Effector memory CD4-positive, alpha-beta T cell (primary cell): ENCODE results near the gene URB1.
"Not testable (repeated sequence)": the region's sequence is repeated elsewhere in the genome, so short reads cannot be mapped to it uniquely, and the experiment has no call there.

Experiments
- DNase-seq, 3 donors: peaks; one replicate each; pipeline ENCODE4 v3.0.0-alpha.2; 2020
- H3K27ac ChIP-seq: 2 replicates; pipeline ENCODE4 v1.7.0; 2013; ENCODE audit warnings: mild to moderate bottlenecking, low read length, moderate library complexity; ENCODE audit not compliant: insufficient read depth, poor library complexity, severe bottlenecking
- H3K27me3 ChIP-seq: replicated peaks from 2 replicates; pipeline ENCODE4 v1.7.0; 2013; ENCODE audit warnings: mild to moderate bottlenecking, low read length; ENCODE audit not compliant: insufficient read depth, control insufficient read depth, poor library complexity, severe bottlenecking
- H3K36me3 ChIP-seq: 2 replicates; pipeline ENCODE4 v1.7.0; 2013; ENCODE audit warnings: mild to moderate bottlenecking, low read length, moderate library complexity; ENCODE audit not compliant: control insufficient read depth, insufficient read depth
- H3K4me1 ChIP-seq: 2 replicates; pipeline ENCODE4 v1.7.0; 2013; ENCODE audit warnings: low read length, mild to moderate bottlenecking; ENCODE audit not compliant: control insufficient read depth, insufficient read depth, poor library complexity, severe bottlenecking
- H3K4me3 ChIP-seq: 2 replicates; pipeline ENCODE4 v1.7.0; 2013; ENCODE audit warnings: low read length, low read depth, mild to moderate bottlenecking; ENCODE audit not compliant: insufficient read depth, poor library complexity, severe bottlenecking
- H3K9me3 ChIP-seq: 2 replicates; pipeline ENCODE4 v1.7.0; 2013; ENCODE audit warnings: mild to moderate bottlenecking, low read length, moderate library complexity; ENCODE audit not compliant: control insufficient read depth

Gene URB1

DNA sequence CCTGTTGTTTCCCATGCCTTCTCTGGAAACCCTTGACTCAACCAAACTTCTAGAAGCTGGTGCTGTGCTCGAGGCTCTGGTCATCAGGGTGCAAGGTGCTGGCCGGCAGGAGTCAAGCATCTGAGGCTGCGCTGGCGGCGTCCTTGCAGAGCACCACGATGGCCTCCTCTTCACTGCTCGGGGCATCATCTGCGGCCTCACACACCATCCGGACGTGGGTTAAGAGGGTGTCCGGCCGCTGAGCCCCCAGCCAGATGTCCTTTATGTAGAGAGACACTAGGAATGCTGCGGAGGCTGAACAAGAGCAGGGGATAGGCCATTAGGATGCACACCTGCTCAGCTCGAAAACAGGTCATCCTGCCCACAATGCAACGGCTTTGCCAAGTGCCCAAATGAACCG, 78.0 kb downstream of the URB1 start:
- no peaks in the 10 kb centered on the region for H3K27me3 ChIP-seq
- DNase-seq = no peak
- H3K9me3 ChIP-seq = no peaks in the 10 kb centered on the region
- no peak overlapping the region for H3K27ac ChIP-seq
- no peaks in the 10 kb centered on the region for H3K4me1 ChIP-seq
- no peak overlapping the region for H3K4me3 ChIP-seq
- H3K36me3 ChIP-seq = peaks cover 52% of the 10 kb centered on the region

DNA sequence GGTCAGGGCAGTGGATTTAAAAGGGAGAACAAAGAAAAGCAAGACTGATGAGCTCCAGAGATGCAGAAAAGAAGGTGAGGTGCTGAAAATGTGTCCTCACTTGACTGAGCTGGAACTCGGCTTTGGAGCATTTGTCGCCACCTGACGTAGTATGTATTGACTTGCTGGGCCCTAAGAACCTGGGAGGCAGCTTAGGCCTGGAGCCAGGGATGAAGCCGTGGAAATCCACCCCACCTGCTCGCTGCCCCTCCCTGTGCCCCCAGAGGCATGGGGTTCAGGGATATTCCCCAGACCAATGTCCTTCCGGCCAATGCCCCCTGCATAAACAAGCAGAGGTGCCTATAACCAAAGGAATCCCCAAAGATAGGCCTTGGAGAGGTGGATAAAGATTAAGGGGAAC, 79.8 kb downstream of the URB1 start:
- no peaks in the 10 kb centered on the region for H3K4me1 ChIP-seq
- H3K27me3 ChIP-seq = no peaks in the 10 kb centered on the region
- no peak overlapping the region for H3K27ac ChIP-seq
- no peak overlapping the region for H3K4me3 ChIP-seq
- no peaks in the 10 kb centered on the region for H3K9me3 ChIP-seq
- peaks cover 36% of the 10 kb centered on the region for H3K36me3 ChIP-seq
- DNase-seq = no peak

DNA sequence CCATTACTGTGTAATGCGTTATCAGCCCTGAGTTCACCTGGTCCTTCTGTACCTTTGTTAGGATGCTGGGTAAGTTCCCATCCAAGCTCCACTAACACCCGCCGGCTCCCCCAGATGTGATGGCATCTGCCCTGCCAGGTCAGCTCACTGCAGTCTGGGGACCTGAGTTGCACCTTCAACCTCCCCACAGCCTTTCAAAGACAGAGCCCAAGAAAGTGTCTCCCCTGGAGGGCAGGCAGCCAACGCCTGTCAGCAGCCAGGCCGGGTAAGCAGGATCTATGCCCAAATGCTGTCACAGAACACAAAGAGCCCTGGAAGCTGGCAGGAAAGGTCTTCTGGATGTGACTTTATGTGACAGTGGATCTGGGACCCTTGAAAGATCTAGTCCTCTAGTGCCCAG, 80.5 kb downstream of the URB1 start:
- Histone ChIP-seq H3K4me1 (no peaks in the 10 kb centered on the region), H3K27ac (no peak overlapping the region), H3K27me3 (no peaks in the 10 kb centered on the region), H3K4me3 (no peak overlapping the region), H3K36me3 (peaks cover 29% of the 10 kb centered on the region), H3K9me3 (no peaks in the 10 kb centered on the region)
- no peak for DNase-seq

DNA sequence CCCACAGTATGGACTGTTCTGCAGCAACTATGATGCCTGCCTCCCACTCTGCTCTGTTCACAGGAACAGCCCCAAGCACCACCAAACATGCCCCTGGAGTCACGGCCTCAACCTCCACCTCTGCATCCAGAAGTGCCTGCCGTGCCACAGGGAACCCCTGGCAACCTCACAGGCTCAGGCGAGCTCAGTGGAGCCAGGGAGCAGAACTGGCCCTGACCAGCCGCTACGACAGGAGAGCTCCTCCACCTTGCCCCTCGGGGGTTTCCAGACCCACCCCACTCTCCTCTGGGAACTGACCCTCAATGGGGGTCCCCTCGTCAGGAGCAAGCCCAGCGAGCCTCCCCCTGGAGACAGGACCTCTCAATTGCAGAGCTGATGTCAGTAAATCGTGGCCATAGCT, 81.2 kb downstream of the URB1 start:
- peaks cover 22% of the 10 kb centered on the region for H3K36me3 ChIP-seq
- no peaks in the 10 kb centered on the region for H3K9me3 ChIP-seq
- H3K4me1 ChIP-seq = no peaks in the 10 kb centered on the region
- no peaks in the 10 kb centered on the region for H3K27me3 ChIP-seq
- no peak overlapping the region for H3K4me3 ChIP-seq
- no peak overlapping the region for H3K27ac ChIP-seq
- DNase-seq = no peak

DNA sequence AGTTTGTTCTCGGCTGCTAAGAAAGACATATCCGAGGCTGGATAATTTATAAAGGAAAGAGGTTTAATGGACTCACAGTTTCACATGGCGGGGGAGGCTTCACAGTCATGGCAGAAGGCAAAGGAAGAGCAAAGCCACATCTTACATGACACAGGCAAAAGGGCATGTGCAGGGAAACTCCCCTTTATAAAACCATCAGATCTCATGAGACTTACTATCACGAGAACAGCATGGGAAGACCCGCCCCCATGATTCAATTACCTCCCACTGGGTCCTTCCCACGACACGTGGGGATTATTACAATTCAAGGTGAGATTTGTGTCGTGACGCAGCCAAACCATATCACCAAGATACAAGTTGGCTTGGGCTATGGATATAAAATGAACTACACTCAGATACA, 81.8 kb downstream of the URB1 start:
- not testable (repeated sequence) for H3K27ac ChIP-seq, DNase-seq, H3K9me3 ChIP-seq, H3K4me1 ChIP-seq, H3K4me3 ChIP-seq, H3K27me3 ChIP-seq
- peaks cover 16% of the 10 kb centered on the region for H3K36me3 ChIP-seq

DNA sequence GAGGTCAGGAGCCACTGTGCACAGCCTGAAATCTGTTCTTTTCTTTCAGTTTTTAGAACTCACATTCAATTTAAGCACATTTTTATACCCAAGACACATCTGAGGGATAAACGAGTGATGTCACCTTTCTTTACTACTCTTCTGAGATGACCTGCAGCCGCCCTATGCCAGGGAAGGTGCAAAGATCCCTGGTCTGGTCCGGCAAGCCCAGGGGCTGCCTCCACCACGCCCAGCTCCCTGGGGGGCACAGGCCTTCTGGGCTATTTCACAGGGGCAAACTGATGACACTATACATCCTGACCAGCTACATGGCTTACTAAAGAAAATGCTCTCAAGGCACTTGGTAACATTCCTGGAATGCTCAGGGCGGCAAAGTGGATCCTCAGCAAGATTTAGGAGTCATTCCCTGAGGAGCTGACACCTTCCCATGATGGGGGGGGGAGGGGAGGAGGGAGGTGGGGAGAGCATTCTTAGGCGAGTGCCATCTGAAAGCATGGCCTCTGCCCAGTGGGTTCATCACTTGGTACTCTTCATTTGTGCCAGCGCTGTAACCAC, 82.8 kb downstream of the URB1 start:
- H3K27ac ChIP-seq = no peak overlapping the region
- H3K4me1 ChIP-seq = no peaks in the 10 kb centered on the region
- H3K27me3 ChIP-seq = no peaks in the 10 kb centered on the region
- no peaks in the 10 kb centered on the region for H3K9me3 ChIP-seq
- DNase-seq = no peak
- no peak overlapping the region for H3K4me3 ChIP-seq
- H3K36me3 ChIP-seq = peaks cover 8% of the 10 kb centered on the region

DNA sequence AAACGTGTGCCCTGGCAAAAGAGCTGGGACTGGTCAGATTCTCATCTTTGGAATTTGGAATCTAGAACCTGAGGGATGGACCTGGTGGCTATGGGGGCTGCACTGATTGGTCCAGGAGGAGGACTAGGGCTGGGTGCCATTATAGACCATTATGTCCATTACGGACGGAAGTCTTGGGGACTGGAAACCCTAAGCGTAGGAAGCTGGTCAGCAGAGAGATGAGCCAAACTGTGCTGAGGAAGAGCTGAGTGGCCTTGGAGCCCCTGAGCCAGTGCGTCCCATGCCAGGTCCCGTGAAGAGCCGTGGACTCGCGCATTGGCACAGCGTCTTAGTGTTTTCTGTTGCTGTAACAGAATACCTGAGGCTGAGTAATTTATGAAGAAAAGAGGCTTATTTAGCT, 84.1 kb downstream of the URB1 start:
- no peak for DNase-seq
- Histone ChIP-seq H3K27ac (no peak overlapping the region), H3K4me3 (no peak overlapping the region), H3K9me3 (no peaks in the 10 kb centered on the region), H3K27me3 (no peaks in the 10 kb centered on the region), H3K4me1 (no peaks in the 10 kb centered on the region), H3K36me3 (peaks cover 8% of the 10 kb centered on the region)

DNA sequence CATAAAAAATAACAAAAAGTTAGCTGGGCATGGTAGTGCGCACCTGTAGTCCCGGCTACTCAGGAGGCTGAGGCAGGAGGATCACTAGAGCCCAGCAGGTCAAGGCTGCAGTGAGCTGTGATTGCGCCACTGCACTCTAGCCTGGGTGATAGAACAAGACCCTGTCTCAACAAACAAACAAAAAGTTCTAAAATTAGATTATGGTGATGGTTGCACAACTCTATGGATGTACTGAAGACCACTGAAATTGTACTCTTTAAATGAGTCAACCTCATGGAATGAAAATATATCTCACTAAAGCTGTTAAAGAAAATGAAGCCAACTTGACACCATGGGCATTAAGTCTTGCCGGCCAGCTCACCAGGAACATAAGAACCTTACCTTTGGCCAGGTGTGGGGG, 85.1 kb downstream of the URB1 start:
- no peak for DNase-seq
- no peak overlapping the region for H3K27ac ChIP-seq
- H3K27me3 ChIP-seq = no peaks in the 10 kb centered on the region
- no peaks in the 10 kb centered on the region for H3K4me1 ChIP-seq
- H3K9me3 ChIP-seq = no peaks in the 10 kb centered on the region
- H3K36me3 ChIP-seq = peaks cover 6% of the 10 kb centered on the region
- no peak overlapping the region for H3K4me3 ChIP-seq

DNA sequence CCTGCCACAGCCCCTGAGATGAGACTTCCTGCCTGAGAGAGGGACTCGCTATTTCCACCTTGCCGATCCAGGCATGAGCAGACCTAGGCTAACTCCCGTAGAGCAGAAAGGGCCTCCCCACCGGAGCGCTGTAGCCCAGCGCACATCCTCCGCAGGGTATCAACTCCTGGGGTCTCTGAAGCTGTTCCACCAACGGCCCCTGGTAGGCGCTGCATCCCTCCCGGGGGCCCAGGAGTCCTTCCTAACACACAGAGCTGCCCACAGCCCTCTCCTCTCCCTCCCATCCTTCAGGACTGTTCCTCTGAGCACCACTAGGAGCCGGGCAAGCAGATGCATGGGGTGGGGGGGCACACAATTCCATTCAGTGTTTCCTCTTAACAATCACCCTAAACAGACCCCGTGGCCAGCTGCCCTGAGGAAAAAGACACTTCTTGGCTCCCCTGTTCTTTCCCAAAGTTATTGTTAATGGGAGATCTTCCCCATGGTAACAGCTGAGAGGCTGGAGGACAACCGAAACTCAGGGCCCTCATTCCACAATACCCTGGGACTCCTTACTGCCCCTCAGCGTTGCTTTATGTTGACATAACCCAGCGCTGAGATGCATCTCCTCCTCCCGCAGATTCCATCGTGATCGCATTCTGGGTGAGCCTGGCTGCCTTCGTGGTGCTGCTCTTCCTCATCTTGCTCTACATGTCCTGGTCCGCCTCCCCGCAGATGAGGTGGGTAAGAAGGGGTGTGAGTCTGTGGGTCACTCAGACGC, 86.6 kb downstream of the URB1 start:
- H3K27me3 ChIP-seq = no peaks in the 10 kb centered on the region
- H3K4me3 ChIP-seq = no peak overlapping the region
- no peak overlapping the region for H3K27ac ChIP-seq
- DNase-seq = no peak
- H3K4me1 ChIP-seq = no peaks in the 10 kb centered on the region
- no peaks in the 10 kb centered on the region for H3K9me3 ChIP-seq
- no peaks in the 10 kb centered on the region for H3K36me3 ChIP-seq

DNA sequence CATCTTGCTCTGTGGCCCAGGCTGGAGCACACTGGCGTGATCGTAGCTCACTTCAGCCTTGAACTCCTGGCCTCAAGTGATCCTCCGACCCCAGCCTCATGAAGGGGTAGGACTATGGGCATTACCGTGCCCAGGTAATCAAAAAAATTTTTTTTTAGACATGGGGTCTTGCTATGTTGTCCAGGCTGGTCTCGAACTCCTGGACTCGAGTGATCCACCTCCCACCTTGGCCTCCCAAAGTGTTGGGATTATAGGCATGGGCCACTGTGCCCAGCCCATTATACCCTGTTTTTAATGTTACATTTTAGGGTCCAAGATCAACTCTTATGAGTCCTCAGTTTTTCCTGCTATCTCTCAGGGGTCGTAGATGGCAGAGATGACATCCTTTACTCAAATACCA, 87.8 kb downstream of the URB1 start:
- DNase-seq = no peak
- Histone ChIP-seq H3K4me1 (no peaks in the 10 kb centered on the region), H3K4me3 (no peak overlapping the region), H3K36me3 (no peaks in the 10 kb centered on the region), H3K27me3 (no peaks in the 10 kb centered on the region), H3K27ac (no peak overlapping the region), H3K9me3 (no peaks in the 10 kb centered on the region)
